DMS153 treated with DMSO at 0.1 percent for 48 hours (cell line): ENCODE results near the gene EXOC3L4.

Experiments
- DNase-seq: peaks from one replicate; lab custom pipeline; 2025; ENCODE audit not compliant: unreplicated experiment; lab: John Stamatoyannopoulos, UW

Gene EXOC3L4

GRCh38 chr14:103091041-103091882 lies 3.3 kb upstream of the EXOC3L4 start:
- DNase-seq, result no peak

DNA sequence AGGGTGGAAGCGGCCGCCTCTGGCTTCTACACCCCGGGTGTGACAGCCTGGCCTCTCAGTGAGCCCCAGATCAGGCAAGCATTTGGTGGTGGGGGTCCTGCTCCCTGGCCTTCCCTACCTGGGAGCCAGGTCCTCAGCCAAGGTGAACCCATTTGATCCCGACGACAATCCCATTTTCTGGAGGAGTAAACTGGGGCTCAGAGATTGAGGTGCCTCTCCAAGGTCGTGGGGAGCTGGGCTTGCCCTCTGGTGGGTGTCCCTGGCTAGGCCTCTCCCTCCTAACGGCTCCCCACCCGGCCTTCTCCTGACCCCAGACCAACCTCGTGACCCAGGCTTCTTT lies 2.7 kb upstream of the EXOC3L4 start:
- no peak for DNase-seq

DNA sequence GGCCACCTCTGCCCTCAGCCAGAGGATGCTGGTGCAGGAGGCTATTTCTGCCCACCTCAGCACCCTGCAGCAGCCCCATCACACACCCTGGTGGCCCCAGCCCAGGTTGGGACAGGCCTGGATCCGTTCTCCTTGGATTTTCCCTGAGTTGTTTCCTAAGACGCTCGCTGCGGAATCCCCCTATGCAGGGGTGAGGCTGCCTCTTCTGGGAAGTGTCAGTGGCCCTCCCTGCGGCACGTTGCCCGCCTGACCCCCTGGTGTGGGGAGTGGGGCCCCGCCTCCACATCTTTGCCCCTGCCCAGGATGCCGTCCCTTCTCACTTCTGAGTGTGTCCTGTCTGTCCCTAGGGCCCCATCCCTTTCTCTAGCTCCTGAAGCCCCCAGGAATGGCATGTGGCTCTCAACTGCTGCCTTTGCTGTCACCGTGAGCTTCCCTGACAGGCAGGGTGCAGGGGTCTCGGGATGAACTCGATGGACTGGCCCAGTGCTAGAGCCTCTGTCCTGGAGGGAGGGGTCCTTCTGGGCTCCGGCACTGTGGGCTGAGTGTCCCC lies 594 bp upstream of the EXOC3L4 start:
- no peak for DNase-seq

DNA sequence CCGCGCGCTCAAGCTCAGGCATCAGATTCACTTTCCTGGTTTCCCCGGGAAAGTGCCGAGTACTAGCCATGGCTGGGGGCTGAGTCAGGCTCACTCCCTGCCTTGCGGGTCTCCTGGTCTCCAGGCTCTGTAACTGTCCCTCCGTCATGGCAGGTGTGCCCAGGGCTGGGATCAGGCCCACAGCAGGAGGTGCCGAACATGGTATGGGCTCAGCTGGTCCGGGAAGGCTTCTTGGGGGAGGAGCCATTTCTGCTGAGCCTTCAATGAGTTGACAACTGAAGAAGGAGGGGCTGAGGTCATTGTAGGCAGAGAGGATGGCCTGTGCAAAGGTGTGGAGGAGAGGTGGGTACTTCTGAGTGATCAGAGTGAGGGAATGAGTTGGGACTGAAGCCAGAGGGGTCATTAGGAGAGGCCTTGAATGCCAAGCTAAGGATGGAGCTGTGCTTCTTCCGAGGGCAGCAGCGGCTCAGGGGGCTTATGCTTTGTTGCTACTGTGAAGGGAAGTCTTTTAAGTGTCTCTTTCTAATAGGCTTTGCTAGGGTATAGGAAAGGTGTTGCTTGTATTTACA lies 769 bp downstream of the EXOC3L4 start:
- DNase-seq, result no peak

- DNase-seq, result no peak
These were observed 1.9 kb downstream of the EXOC3L4 start for GRCh38 chr14:103096387-103096786.

GRCh38 chr14:103097244-103097993 lies 2.9 kb downstream of the EXOC3L4 start:
- DNase-seq, result no peak

GRCh38 chr14:103097994-103098957 lies 3.8 kb downstream of the EXOC3L4 start:
- DNase-seq, result no peak

- DNase-seq, result no peak
These were observed 4.7 kb downstream of the EXOC3L4 start for GRCh38 chr14:103099081-103099732.

GRCh38 chr14:103099733-103100280 lies 5.3 kb downstream of the EXOC3L4 start:
- no peak for DNase-seq

GRCh38 chr14:103100281-103101121 lies 6.0 kb downstream of the EXOC3L4 start:
- no peak for DNase-seq

DNA sequence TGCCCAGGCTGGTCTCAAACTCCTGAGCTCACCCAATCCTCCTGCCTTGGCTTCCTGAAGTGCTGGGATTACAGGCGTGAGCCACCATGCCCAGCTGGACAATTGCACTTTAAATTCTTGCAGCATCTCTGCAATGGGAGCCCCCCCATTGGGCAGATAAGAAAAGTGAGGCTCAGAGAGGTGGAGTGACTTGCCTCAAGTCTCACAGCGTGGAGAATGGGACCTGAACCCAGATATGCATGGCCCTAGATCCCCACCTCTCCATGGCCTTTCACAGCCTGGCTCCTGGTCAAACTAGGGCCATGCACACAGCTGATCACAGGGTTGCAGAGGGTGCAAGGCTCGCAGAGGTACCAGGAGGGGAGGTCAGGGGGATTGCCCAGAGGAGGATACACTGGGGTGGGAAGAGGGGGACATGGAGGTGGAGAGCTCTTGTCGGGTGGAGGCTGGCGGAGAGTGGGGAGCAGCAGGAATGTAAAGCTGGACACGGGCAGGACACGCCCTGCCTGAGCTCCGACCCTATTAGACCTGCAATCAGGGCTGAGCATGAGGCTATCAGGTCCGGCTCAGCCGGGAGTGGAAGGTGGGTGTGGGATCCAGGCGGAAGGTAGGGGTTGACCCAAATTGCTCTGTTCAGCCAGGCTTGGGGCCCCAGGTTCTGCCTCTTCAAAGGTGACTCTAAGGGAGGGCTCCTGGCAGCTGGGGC lies 6.9 kb downstream of the EXOC3L4 start:
- DNase-seq, result no peak

DNA sequence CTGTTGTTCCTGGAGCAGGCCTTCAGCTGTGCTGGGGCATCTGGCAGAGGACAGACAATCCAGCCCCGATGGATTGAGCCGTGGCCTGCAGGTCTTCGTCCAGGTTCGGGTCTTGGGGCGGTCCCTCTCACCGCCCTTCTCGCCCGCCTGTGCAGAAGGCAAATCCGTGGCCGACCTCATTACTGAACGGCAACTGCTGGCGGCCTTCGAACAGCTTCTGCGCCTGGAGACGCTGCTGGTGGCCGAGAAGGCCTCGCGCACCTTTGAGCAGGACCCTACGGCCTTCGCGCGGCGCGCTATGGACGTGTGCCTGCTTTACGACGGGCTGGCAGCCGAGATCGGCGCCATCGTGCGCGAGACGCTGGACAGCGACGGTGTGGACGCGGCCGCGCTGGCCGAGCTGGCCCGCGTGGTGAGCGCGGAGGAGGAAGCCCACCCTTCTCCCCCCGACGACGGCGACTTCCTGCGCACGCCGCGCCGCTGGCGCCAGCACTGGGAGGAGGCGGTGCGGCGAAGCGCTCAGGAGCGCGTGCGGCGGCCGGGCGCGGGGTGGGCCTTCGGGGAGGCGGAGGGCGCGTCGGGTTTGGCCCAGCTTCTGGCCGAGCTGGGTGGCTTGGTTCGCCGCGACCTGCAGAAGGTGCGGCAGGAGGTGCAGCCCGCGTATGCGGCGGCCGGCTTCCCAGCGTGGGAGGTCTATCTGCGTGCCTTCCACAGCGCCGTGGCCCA lies 7.6 kb downstream of the EXOC3L4 start:
- no peak for DNase-seq

GRCh38 chr14:103102689-103103260 lies 8.2 kb downstream of the EXOC3L4 start:
- no peak for DNase-seq

DNA sequence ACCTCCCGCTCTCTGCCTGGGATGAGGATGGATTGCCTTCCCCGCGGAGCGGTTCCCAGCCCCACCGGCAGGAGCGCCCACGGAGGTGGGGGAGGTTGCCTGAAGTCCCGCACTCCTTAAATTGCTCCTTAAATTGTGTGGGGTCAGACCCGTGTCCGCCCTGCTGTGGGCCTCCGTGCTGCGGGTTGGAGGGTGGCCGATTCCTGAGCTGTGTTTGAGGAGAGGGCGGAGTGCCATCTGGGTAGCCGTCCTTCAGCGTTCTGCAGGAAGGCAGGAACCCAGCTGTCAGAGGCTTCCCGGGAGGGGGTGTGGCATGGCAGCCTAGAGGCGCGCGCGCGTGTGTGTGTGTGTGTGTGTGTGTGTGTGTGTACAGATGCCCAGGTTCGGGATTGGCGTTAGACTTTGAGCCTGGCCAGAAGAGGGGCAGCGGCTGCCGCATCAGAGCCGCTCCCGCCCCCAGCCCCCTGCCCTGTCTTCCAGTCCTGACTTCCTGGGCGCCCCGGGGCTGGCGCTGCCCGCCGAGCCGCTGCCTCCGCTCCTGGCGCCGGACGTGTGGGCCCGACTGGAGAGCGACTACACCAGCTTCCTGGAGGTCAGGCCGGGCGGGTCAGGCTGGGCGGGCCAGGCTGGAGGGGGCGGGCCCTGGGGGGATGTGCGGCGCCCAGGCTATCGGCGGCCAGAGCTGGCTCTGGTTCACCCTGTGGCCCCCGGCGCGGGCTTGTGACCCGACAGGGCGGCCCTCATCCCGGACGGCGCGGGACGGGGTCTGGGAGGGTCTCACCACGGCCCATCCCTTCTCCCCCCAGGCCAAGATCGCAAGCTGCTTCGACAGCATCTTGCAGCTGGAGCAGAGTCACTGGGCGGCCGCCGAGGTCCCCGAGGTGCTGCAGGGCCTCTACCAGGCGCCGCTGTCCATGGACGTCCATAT lies 9.2 kb downstream of the EXOC3L4 start:
- DNase-seq, result no peak

GRCh38 chr14:103104389-103104653 lies 9.8 kb downstream of the EXOC3L4 start:
- no peak for DNase-seq

DNA sequence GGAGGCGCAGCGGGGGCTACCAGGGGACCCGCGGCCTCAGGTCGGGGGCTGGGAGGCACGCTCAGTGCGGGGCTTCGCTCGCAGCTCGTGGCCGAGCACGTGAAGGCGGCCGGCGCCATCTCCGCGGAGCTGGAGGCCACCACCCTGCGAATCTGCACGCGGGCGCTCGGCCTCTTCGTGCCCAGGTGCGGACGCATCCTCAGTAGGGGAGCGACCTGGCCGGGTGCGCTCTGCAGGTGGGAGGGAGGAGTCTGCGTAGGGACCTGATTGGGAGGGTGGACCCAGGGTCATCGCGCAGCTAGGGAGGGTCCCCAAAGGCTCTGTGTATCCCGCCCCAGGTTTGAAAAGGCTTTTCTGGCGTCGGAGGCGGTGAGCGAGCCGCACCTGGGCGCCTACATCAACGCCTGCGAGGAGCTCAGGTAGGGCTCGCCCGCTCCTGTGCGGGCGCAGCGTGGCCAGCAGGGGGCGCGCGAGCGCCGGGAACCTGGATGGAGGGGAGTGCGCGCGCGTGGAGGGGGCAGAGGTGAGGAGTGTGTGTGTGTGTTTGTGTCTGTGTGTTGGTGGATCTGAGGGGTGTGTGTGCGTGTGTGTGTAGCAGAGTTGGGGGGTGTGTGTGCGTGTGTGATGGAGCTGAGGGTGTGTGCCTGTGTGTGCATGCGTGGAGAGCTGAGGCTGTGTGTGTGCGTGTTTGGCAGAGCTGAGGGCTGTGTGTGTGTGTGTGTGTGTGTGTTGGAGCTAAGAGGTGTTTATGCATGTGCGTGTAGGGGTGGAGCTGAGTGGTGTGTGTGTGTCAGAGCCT lies 10.3 kb downstream of the EXOC3L4 start:
- DNase-seq, result no peak
